GM21529 (cell line): ENCODE results near the gene ZNF83.
"Not testable (repeated sequence)": the region's sequence is repeated elsewhere in the genome, so short reads cannot be mapped to it uniquely, and the experiment has no call there.

Source experiments
- ATAC-seq: cut with Tn5 transposase; IDR thresholded peaks from one replicate; pipeline ENCODE4 v1.9.1; 2021; ENCODE audit not compliant: unreplicated experiment

Gene ZNF83

DNA sequence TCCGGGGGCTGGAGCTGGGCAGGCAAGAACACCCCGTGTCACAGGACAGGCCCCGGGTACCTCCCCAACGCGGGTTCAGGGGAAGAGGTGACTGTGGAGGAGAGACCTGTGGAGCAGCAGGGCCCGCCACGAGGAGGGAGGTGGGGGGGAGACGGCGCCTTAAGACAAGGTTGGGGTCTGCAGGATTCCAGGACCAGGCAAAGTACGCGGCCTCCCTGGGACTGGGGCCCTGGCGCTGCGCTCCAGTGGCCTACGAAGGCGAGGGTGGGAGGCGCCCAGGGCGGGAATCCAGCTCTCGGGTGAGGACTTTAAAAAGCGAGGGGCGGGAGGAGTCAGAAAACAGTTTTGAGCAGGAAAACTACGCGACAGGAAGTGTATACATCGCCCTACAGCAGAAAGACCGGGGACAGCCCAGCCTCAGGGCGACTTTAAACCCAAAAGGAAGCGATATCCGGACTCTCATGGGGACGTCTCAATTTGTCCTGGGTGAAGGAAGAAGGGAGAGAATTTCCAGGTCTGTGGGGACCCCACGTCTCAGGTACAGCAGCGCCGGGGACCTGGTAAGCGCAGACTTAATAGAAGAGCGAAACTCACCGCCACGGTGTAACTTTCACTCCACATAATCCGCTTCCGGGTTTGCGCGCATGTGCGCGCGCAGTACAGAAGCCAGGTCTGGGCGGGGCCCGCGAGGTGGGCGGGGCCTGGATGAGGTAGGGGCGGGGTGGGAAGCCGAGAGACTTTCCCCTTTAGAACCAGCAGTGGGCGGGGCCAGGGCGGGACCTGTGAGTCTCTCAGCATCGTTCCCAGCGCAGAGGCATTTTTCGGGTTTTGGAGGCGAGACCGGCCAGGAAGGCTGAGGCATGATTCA lies at the start of gene ZNF83:
Gene ZNF83 (minus strand): TSS at position 638 of the 868 bp plus-strand sequence.
- peak; percentile 77 for ATAC-seq

DNA sequence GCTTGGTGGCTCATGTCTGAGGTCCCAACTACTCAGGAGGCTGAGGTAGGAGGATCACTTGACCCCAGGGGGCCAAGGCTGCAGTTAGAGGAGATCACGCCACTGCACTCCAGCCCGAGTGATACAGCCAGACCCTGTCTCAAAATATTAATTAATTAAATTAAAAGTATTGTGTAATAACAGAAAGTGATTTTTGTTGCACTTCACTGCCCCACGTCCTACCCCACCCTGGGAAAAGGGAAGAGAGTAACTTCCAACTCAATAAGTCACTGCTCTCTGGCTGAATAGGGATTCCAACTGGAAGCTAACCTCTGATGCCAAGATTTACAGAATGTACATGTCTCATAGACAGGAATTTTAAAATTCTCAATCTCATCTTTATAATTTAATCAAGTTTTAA lies 49.5 kb upstream of the ZNF83 start:
- no peak for ATAC-seq

DNA sequence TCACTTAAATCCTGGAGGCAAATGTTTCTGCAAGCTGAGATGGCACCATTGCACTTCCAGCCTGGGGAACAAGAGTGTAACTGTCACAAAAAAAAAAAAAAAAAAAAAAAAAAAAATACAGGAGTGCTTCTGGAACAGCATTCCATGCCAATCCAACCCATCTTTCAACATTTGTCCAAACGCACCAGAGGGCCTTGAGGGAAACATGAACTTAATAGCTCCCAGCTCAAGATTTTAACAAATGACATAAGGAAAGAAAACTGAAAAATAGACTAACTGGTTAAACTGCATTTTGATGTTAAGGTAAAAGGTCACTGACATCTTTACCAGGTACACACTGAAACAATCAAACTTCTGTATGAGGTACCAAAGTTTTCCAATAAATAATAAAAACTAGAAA lies 47.7 kb upstream of the ZNF83 start:
- ATAC-seq, result no peak

DNA sequence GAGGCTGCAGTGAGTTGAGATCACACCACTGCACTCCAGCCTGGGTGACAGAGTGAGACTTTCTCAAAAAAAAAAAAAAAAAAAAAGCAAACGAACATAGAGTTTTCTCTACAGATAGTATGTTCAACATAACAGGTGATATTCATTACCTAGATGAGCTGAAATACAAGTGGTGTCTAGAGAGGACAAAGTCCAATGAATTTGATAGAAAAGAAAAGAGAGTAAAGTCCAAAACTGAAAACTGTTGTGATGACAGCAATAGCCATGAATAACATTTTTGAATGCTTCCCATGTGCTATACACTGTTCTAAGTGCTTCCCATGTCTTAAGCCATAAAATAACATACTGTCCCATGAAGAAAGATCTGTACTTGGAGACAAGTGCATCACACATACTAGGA lies 43.1 kb upstream of the ZNF83 start:
- ATAC-seq, result not testable (repeated sequence)

DNA sequence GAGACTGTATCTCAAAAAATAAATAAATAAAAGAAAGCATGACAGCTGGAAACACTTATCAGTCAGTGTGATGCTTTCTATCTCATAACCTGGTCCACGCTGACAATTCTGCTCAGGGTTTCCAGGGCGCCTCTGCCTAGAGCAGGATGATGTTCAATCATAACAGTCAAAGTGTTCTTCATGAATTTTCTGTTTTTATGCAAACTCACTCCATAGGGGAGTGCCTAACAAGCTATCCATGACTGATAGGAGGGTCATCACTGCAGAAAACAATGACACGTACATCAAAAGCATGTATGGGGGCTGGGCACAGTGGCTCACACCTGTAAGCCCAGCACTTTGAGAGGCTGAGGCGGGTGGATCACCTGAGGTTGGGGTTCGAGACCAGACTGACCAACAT lies 41.4 kb upstream of the ZNF83 start:
- ATAC-seq, result no peak

DNA sequence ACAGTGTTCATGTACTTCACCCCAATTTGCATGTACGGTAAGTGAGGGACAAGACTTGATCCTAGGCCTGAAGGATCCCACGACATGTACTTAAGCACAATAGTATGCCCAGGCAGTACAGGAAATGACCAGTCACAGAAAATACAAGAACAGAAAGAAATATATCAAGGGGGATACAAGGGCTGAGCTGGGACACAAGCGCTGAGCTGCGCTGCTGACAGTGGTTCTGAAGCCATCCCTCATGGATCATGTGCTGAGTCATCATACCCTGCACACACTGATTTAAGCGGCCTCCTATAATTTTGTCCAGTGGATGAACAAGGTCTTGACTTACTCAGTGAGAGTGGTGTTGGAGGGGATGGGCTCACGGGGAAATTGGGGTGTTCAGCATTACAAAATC lies 37.1 kb upstream of the ZNF83 start:
- not testable (repeated sequence) for ATAC-seq

DNA sequence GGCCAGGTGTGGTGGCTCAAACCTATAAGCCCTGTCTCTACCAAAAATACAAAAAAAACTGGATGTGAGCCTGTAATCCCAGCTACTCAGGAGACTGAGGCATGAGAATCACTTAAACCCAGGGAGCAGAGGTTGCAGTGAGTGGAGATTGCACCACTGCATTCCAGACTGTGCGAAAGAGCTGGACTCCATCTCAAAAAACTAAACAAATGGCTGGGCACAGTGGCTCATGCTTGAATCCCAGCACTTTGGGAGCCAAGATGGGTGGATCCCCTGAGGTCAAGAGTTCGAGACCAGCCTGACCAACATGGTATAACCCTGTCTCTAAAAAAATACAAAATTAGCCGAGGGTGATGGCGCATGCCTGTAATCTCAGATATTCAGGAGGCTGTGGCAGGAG lies 34.9 kb upstream of the ZNF83 start:
- no peak for ATAC-seq

DNA sequence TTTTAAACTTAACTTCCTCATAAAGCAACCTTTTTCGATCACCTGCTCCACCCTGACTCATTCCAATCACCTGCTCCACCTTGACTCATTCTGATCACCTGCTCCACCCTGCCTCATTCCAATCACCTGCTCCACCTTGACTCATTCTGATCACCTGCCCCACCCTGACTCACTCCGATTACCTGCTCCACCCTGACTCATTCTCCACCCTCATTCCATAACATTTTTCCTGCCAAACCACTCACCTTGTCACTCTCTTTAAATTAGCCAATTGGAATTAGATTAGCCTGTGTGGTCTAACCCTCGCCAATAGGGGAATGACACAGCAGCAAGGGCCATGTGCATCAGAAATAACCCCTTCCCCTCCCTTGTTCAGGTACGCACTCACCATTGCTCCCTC lies 31.9 kb upstream of the ZNF83 start:
- no peak for ATAC-seq

DNA sequence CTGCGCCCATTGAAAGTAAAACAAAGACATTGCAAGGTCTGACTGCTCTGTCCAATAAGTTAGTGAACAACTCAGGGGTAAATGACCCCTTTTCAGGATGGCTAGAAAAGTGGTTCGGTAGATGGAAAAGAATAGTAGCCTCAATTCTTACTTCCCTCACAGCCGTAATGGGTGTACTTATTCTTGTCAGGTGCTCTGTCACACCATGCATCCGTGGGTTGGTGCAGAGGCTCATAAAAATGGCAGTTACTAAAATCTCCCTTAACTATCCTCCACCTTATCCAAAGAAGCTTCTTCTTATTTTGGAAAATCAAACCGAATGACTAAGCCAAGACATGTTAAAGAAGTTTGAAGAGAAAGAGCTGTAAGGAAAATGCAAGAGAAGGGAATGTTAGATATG lies 31.4 kb upstream of the ZNF83 start:
- ATAC-seq, result no peak

DNA sequence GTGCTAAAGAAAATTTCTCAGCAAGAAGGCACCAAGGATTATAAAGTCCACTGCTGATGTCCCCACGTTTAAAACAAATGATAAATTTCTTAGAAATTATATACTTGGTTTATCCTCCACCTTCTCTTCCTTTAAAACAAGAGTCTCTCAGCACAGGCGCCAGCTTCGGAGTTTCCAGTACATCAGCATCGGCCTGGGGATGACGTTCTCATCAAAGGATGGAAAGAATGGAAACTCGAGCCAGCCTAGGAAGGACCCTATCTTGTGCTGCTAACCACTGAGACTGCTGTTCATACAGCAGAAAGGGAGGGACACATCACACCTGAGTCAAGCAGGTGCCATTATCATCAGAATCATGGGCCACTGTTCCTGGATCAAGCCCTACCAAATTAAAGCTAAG lies 29.8 kb upstream of the ZNF83 start:
- ATAC-seq, result no peak

DNA sequence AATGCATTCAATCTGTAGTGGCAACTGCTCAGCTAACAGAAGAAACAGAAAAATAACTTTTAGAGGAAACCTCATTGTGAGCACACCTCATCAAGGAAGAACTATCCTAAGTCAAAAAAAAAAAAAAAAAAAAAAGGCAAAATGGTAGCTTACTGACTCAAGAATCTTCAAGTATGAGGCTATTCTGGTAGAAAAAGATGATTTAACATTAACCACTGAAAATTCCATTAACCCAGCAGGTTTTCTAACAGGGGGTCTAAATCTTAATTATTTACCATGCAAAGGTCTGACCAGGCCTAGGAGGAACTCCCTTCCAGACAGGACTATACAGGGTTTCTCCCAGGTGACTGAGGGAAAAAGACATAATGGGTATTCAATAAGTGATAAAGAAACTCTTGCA lies 28.4 kb upstream of the ZNF83 start:
- no peak for ATAC-seq

DNA sequence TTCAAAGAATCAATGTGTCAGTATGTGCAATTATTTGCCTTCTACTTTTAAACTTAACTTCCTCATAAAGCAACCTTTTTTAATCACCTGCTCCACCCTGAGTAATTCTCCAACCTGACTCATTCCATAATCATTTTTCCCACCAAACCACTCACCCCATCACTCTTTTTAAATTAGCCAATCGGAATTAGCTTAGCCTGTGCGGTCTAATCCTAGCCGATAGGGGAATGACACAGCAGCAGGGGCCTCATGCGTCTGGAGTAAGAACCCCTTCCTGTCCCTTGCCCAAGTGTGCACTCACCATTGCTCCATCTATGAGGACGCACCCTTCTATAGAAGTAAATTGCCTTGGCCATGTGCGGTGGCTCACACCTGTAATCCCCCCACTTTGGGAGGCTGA lies 27.4 kb upstream of the ZNF83 start:
- ATAC-seq, result no peak

DNA sequence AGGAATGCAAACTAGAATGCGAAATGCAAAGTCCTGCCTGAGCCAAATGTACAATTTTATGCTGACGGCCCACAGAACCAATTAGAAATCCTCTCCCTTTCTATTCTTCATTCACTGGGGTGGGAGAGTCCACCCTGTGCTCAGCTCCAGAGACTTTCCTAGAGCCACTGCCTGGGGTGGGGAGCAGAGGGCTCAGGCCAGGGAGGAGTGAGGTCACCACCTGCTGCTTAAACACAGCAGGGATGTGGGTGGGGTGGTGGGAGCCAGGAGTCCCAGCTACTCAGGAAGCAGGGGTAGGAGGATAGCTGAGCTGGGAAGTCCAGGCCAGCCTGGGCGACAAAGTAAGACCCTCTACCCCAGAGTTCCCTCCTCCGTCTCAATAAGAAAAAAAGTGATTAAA lies 26.9 kb upstream of the ZNF83 start:
- no peak for ATAC-seq

DNA sequence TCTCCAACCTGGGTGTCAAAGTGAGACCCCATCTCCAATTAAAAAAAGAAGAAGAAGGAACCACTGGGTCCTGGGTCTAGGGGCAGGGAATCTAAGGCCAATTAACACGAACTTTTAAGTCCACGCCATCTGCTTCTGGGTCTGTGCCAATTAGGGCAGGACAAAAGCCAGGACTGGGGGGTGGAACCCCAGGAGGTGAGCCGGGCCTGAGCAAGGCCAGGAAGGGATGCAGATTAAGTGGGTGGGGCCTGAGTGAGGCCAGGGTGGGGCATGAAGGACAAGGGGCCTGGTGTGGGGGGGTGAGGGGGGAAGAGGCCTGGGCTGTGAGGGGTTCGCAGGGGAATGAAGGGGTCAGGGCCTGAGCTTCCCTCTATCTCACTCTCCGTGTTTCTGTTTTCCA lies 26.3 kb upstream of the ZNF83 start:
- ATAC-seq, result no peak

DNA sequence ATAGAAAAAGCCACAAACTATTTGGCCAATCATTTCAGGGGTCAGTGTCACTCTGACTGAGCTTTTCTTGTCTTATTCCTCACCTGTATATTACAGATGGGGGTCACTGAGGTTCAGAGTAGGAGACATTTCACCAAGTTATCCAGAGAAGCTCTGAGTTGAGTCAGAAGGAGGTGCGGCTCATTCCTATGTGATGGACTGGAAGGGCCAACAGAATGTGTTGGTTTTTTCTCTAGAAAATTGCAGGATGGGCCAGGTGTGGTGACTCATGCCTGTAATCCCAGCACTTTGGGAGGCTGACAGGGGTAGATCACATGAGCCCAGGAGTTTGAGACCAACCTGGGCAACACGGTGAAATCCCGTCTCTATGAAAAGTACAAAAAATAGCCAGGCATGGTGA lies 24.5 kb upstream of the ZNF83 start:
- ATAC-seq, result no peak

DNA sequence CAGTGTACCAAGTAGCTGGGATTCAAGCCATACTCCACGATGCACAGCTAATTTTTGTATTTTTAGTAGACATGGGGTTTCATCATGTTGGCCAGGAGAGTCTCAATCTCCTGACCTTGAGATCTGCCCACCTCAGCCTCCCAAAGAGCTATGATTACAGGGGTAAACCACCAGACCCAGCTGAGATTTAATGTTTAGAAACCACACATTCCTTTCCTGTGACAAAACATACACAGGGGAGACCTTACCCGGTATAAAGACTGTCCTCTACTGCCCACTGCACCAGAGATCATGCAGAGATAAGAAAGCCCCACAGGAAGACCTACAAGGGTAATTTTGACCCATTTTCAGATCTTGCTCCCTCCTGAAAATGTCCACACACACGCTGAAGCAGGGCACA lies 22.8 kb upstream of the ZNF83 start:
- ATAC-seq, result no peak

DNA sequence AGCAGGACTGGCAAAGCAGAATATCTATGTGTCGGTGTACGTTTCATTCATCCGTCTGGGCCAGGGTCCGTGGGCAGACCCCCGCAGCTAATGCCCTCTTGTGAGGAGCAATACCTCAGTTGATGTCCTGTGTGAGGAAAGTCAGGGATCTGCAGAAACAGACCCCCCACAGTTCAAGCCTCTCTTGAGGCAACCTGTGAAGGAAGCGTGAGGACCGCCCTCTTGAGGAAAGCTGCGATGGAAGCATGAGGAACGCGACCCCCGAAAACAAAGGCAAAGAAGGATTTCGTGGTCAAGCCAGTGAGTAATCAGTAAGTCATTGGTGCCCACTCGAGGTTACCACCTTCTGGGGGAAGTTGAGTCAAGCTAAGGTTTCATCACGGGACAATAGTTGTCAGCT lies 20.9 kb upstream of the ZNF83 start:
- ATAC-seq, result no peak

DNA sequence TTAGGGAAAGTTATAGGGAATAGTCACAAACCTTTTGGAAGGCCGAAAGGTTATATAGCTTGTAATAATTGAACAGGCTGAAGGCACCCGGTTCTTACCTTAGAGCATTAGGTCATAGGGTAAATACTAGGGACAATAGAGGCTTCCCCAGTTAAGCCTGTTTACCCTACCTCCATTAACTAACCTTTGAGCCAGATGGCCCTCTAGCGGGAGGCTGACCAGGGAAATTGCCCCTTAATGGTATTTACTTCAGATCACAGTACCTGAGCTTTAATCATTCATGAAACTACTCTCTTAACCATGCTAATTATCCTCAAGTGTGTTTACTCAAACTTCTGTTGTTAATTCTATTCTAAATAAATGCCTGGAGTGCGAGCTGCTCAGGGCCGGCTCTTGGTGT lies 20.4 kb upstream of the ZNF83 start:
- no peak for ATAC-seq

DNA sequence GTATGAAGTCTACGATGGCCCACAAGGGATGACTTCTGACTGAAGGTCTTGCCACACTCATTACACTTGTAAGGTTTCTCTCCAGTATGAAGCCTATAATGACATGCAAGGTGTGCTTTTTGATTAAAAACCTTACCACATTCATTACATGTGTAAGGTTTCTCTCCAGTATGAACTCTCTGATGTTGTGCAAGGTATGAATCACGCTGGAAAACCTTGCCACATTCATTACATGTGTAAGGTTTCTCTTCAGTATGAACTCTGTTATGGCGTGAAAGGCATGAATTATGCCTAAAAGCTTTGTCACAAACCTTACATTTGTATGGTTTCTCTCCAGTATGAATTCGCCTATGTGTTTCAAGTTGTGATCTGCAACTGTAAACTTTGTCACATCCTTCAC lies 15.0 kb upstream of the ZNF83 start:
- ATAC-seq, result no peak

DNA sequence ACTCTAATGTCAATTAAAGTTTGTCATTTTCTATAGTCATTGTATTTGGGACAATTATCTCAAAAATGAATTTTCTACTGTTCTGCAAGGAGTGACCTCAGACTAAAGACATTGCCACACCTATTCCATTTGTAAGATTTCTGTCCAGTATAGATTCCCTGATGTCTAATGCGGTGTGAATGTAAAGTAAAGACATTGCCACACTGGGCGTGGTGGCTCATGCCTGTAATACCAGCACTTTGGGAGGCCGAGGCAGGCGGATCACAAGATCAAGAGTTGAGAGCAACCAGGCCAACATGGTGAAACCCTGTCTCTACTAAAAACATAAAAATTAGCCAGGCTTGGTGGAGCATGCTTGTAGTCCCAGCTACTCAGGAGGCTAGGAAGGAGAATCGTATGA lies 13.8 kb upstream of the ZNF83 start:
- no peak for ATAC-seq

DNA sequence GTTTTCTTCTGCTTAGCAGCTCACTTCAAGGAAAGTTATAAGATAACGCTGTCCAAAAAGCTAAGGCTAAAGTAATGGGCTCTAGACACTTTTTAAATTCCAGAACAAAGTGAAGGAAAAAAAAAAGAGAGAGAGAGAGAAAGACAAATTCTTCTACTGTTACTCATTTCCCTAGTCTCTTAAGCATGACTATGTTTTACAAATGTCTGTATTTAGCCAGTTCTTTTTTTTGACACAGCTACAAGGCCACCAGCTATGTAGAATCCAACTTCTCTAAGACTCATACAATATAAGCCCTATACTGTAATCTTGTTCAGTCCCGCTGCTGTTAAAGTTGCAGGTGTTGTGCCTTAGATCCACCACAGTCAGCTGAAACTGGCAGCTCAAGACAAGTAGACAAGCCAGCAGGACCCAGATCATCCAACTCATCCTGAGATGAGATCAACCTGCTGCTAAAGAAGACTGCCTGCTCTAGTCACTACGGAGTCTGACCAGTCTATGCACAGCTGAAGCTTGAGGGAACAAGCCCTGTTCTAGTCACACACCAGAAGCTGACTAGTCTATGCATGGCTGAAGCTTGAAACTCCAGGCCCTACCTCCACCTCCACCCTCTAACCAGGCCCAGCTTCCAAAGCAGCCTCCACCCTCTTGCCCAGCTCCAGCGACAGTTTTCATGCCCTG lies 10.3 kb upstream of the ZNF83 start:
- ATAC-seq, result no peak

DNA sequence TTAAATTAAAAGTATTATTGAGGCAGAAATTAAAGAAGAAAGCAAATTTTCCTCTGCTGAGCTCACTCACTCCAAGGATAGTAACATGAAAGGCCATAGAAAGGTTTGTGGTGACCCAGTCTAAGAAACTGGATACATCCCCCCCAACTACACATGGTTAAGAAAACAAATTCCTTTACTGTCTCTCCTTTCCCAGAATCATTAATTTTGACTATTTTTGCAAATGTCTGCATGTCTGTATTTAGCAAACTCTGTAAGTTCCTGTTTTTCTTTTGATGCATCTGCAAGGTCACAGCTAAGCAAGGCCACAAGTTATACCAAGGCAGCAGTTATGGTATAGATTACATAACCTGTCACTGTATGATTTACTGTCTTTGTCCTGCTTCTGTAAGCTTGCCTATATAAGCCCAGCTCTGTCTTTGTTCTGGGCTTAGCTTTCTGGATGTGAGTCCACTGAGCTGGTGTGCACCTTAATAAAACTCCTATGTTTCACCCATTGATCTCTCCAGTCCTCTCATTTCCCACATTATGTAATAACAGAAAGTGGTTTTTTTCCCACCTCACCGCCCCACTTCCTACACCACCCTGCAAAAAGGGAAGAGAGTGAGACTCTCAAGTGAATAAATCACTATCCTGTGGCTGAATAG lies 8.5 kb upstream of the ZNF83 start:
- no peak for ATAC-seq
